Body of pancreas (tissue), 4 donors: ENCODE measurements around the gene DLGAP1.

Source experiments
- POLR2A ChIP-seq, 3 donors: fragments of 450-650 bp; IDR thresholded peaks; one replicate each; pipeline ENCODE4 v1.6.1; 2016; ENCODE audit warnings: antibody characterized with exemption in 3 of 3, mild to moderate bottlenecking in 2 of 3
- TF ChIP-seq, protein P1 (sequence below), 7 experiments: fragments of 450-650 bp in 4 of 7; fragments of 200-600 bp in 3 of 7; sonication (generic) in 3 of 7; IDR thresholded peaks; one replicate each; pipeline ENCODE4 v1.5.1; 2016 to 2019; ENCODE audit warnings: antibody characterized with exemption in 7 of 7

DNA sequence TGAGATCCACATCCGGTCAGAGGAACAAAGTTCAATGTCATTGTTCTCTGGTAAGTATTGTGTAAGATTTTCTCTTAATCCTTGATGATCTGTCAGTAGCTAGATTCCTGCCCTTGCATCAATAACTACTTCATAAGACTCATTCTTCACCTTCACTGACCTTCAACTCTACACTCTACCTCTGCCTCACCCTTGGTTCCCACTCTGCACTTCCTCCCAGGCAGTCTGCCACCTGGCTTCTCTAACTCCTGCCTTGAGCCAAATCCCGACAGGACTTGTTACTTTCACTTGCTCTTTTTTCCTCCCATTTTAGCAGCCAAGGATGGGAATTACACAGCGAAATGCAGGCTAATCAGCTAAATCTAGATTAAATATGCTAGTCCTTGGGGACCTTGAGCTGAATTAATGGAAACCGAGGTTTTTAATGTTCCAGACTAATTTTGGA is 190.7 kb downstream of the DLGAP1 start:
- TF ChIP-seq, protein P1, sequence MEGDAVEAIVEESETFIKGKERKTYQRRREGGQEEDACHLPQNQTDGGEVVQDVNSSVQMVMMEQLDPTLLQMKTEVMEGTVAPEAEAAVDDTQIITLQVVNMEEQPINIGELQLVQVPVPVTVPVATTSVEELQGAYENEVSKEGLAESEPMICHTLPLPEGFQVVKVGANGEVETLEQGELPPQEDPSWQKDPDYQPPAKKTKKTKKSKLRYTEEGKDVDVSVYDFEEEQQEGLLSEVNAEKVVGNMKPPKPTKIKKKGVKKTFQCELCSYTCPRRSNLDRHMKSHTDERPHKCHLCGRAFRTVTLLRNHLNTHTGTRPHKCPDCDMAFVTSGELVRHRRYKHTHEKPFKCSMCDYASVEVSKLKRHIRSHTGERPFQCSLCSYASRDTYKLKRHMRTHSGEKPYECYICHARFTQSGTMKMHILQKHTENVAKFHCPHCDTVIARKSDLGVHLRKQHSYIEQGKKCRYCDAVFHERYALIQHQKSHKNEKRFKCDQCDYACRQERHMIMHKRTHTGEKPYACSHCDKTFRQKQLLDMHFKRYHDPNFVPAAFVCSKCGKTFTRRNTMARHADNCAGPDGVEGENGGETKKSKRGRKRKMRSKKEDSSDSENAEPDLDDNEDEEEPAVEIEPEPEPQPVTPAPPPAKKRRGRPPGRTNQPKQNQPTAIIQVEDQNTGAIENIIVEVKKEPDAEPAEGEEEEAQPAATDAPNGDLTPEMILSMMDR (IDR thresholded peaks at IDR 0.05): no peak
- no peak for TF ChIP-seq POLR2A (IDR thresholded peaks at IDR 0.05)
